WERI-Rb-1 (cell line): Measurements from ENCODE around the gene EOGT.

Source experiments
- DNase-seq: peaks from one replicate; pipeline ENCODE4 v3.0.0-alpha.2; 2020
- H3K27ac ChIP-seq: fragments of 250-450 bp; sonication (Bioruptor Pico); 2 replicates; pipeline ENCODE4 v1.5.1; 2020; ENCODE audit warnings: mild to moderate bottlenecking, moderate library complexity
- H3K27me3 ChIP-seq: fragments of 250-450 bp; sonication (Bioruptor Pico); 2 replicates; pipeline ENCODE4 v1.5.1; 2021; ENCODE audit warnings: mild to moderate bottlenecking, low read depth, moderate library complexity; ENCODE audit not compliant: insufficient read depth, severe bottlenecking
- H3K36me3 ChIP-seq: fragments of 250-450 bp; sonication (Bioruptor Pico); 2 replicates; pipeline ENCODE4 v1.5.1; 2020; ENCODE audit warnings: mild to moderate bottlenecking, moderate library complexity
- H3K4me3 ChIP-seq: 2 replicates; pipeline ENCODE4 v1.5.1; 2011; ENCODE audit warnings: low read depth, mild to moderate bottlenecking, control low read depth, low read length
- H3K9me3 ChIP-seq: fragments of 250-450 bp; sonication (Bioruptor Pico); 2 replicates; pipeline ENCODE4 v1.5.1; 2021; ENCODE audit warnings: mild to moderate bottlenecking, moderate library complexity; ENCODE audit not compliant: severe bottlenecking
- TF ChIP-seq, protein P1 (sequence below): IDR thresholded peaks from 2 replicates; pipeline ENCODE4 v1.5.1; 2011; ENCODE audit warnings: low read depth, mild to moderate bottlenecking, control low read depth, inconsistent platforms, low read length

Gene EOGT

GRCh38 chr3:69013253-69014021 lies at the start of gene EOGT:
TSS of gene EOGT (minus strand) at chr3:69013684. CDS start at chr3:69009846, 3,838 bp downstream.
- H3K27ac ChIP-seq = peak within 1 kb of the TSS; percentile 93
- peak within 1 kb of the TSS; percentile 75 for H3K4me3 ChIP-seq
- DNase-seq = peak; percentile 93
- H3K36me3 ChIP-seq = peaks cover 9% of the 10 kb centered on the region
- TF ChIP-seq, protein P1, sequence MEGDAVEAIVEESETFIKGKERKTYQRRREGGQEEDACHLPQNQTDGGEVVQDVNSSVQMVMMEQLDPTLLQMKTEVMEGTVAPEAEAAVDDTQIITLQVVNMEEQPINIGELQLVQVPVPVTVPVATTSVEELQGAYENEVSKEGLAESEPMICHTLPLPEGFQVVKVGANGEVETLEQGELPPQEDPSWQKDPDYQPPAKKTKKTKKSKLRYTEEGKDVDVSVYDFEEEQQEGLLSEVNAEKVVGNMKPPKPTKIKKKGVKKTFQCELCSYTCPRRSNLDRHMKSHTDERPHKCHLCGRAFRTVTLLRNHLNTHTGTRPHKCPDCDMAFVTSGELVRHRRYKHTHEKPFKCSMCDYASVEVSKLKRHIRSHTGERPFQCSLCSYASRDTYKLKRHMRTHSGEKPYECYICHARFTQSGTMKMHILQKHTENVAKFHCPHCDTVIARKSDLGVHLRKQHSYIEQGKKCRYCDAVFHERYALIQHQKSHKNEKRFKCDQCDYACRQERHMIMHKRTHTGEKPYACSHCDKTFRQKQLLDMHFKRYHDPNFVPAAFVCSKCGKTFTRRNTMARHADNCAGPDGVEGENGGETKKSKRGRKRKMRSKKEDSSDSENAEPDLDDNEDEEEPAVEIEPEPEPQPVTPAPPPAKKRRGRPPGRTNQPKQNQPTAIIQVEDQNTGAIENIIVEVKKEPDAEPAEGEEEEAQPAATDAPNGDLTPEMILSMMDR = peak; percentile 76
- H3K9me3 ChIP-seq = no peaks in the 10 kb centered on the region
- H3K27me3 ChIP-seq = no peaks in the 10 kb centered on the region

DNA sequence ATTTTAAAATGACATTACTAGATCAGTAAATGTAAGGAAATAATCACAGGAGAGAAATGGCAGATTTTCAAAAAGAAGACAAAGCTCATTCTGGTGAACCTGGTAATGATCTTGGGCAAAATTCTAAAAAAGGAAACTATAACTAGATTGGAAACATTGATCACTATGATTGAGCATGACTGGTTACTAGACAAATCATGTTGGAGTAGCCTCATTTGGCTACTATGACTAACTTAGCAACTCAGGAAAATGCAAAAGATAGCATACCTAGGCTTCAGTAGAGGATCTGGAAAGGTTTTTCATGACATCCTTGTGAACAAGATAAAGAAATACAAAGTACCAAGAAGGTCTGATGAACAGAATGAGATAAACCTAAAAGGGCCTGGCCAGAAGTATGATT lies 46.2 kb upstream of the EOGT start:
- Histone ChIP-seq H3K36me3 (peaks cover 40% of the 10 kb centered on the region), H3K27me3 (no peaks in the 10 kb centered on the region), H3K27ac (no peak overlapping the region), H3K4me3 (no peak overlapping the region), H3K9me3 (no peaks in the 10 kb centered on the region)
- DNase-seq = no peak
- TF ChIP-seq, protein P1 = no peak

DNA sequence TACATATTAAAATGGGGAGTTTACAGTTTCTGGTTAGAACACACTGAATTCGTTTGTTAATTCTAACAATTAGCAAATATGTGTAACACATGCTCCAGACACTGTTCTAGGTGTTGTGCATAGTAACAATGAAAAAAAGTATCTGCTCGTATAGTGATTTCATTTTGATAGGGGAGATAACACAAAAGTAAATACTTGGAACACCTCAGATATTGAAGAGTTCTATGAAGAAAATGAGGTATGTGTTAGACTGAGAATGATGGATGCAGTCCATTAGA lies 45.4 kb upstream of the EOGT start:
- H3K9me3 ChIP-seq = no peaks in the 10 kb centered on the region
- DNase-seq = no peak
- H3K27ac ChIP-seq = no peak overlapping the region
- TF ChIP-seq, protein P1 = no peak
- H3K27me3 ChIP-seq = no peaks in the 10 kb centered on the region
- H3K36me3 ChIP-seq = peaks cover 41% of the 10 kb centered on the region
- no peak overlapping the region for H3K4me3 ChIP-seq

- DNase-seq = no peak
- Histone ChIP-seq H3K27me3 (no peaks in the 10 kb centered on the region), H3K36me3 (peaks cover 41% of the 10 kb centered on the region), H3K9me3 (no peaks in the 10 kb centered on the region), H3K4me3 (no peak overlapping the region), H3K27ac (no peak overlapping the region)
- TF ChIP-seq, protein P1 = no peak
Observed at GRCh38 chr3:69058180-69058946, 44.9 kb upstream of the EOGT start.

GRCh38 chr3:69052472-69052898 lies 39.0 kb upstream of the EOGT start:
- H3K9me3 ChIP-seq = no peaks in the 10 kb centered on the region
- H3K36me3 ChIP-seq = peaks cover 21% of the 10 kb centered on the region
- TF ChIP-seq, protein P1 = no peak
- DNase-seq = no peak
- H3K27me3 ChIP-seq = no peaks in the 10 kb centered on the region
- peak overlapping the region; percentile 82 for H3K27ac ChIP-seq
- H3K4me3 ChIP-seq = peak overlapping the region; percentile 97
